Fibroblast of lung (primary cell): ENCODE results near the gene SCAF1. TPM values are rescaled to one million over a fixed set of nuclear protein-coding genes. Genes with fewer than 3 reads are reported as not detected.
A peak's percentile ranks its signal among the peaks of the same experiment; 100 is the strongest.

Experiments
- DNase-seq, 2 donors: peaks; one replicate each; pipeline versions ENCODE4 v3.0.0 to v3.0.0-alpha.2; 2010; ENCODE audit warnings: low read depth in 2 of 2
- H2AFZ ChIP-seq: 2 replicates; pipeline ENCODE4 v1.5.1; 2012; ENCODE audit warnings: low read length, control low read depth, inconsistent platforms
- H3K27ac ChIP-seq: 2 replicates; pipeline ENCODE4 v1.5.1; 2011; ENCODE audit warnings: low read length, control low read depth; ENCODE audit not compliant: insufficient read depth
- H3K27me3 ChIP-seq: 2 replicates; pipeline ENCODE4 v1.5.1; 2011; ENCODE audit warnings: mild to moderate bottlenecking, low read length; ENCODE audit not compliant: control insufficient read depth, insufficient read depth
- H3K36me3 ChIP-seq: 2 replicates; pipeline ENCODE4 v1.5.1; 2011; ENCODE audit warnings: low read length; ENCODE audit not compliant: control insufficient read depth, insufficient read depth
- H3K4me1 ChIP-seq: 2 replicates; pipeline ENCODE4 v1.5.1; 2011; ENCODE audit warnings: low read length; ENCODE audit not compliant: control insufficient read depth, insufficient read depth; ENCODE audit errors: extremely low read depth
- H3K4me2 ChIP-seq: 2 replicates; pipeline ENCODE4 v1.5.1; 2011; ENCODE audit warnings: low read length, control low read depth; ENCODE audit not compliant: insufficient read depth; ENCODE audit errors: extremely low read depth
- H3K4me3 ChIP-seq, 4 experiments: fragments of 200-600 bp in 1 of 4; sonication (generic) in 1 of 4; replicated peaks in 1 of 4; 2 replicates each; pipeline ENCODE4 v1.5.1; 2011 to 2016; ENCODE audit warnings: low read length in 4 of 4, low read depth in 3 of 4, mild to moderate bottlenecking in 3 of 4, control low read depth in 2 of 4, inconsistent platforms in 1 of 4, mixed read lengths in 1 of 4; ENCODE audit not compliant: insufficient read depth in 1 of 4; ENCODE audit errors: control extremely low read depth in 1 of 4
- H3K79me2 ChIP-seq: 2 replicates; pipeline ENCODE4 v1.5.1; 2012; ENCODE audit warnings: mild to moderate bottlenecking, low read length, inconsistent platforms; ENCODE audit not compliant: control insufficient read depth, insufficient read depth
- H3K9ac ChIP-seq: 2 replicates; pipeline ENCODE4 v1.5.1; 2011; ENCODE audit warnings: mild to moderate bottlenecking, low read length, control low read depth; ENCODE audit not compliant: insufficient read depth
- H3K9me3 ChIP-seq: 2 replicates; pipeline ENCODE4 v1.5.1; 2012; ENCODE audit warnings: low read depth, low read length; ENCODE audit not compliant: control insufficient read depth, insufficient read depth
- H4K20me1 ChIP-seq: 2 replicates; pipeline ENCODE4 v1.5.1; 2011; ENCODE audit warnings: low read length; ENCODE audit not compliant: control insufficient read depth, insufficient read depth; ENCODE audit errors: extremely low read depth
- EZH2 ChIP-seq: IDR thresholded peaks from 2 replicates; pipeline ENCODE4 v1.5.1; 2012; ENCODE audit warnings: low read length, control low read depth, mild to moderate bottlenecking; ENCODE audit errors: missing control alignments
- polyA plus RNA-seq, 2 donors: library from polyadenylated mRNA; depleted of rRNA in 1 of 2; stranded (reverse) in 1 of 2; unstranded in 1 of 2; fragments of >200 nt; gene quantifications; 2 replicates each; pipeline ENCODE4 v1.2.1, GENCODE V29; 2011 to 2012; ENCODE audit warnings: missing spikeins in 1 of 2
- total RNA-seq: library from RNA; depleted of rRNA; stranded (reverse); fragments of >200 nt; gene quantifications from 2 replicates; pipeline ENCODE4 v1.2.1, GENCODE V29; 2014
- TF ChIP-seq, protein P1 (sequence below), 2 donors: IDR thresholded peaks in 1 of 2; conservative IDR thresholded peaks in 1 of 2; 1 replicate in 1 of 2; 2 replicates in 1 of 2; pipeline ENCODE4 v1.5.1; 2011 to 2012; ENCODE audit warnings: low read length in 2 of 2, control low read depth in 1 of 2, inconsistent platforms in 1 of 2, low read depth in 1 of 2, mild to moderate bottlenecking in 1 of 2

The SCAF1 gene
- total and polyA plus RNA-seq, 2 donors (not counting 1 experiment from before 2014, with no cell fraction given): 8.7 to 11.9 TPM

- peaks cover 37% of the 10 kb centered on the region for H3K36me3 ChIP-seq
- no peak overlapping the region for H2AFZ ChIP-seq
- no peak overlapping the region for H3K27ac ChIP-seq
- DNase-seq: no peak
- H3K79me2 ChIP-seq: peaks cover 16% of the 10 kb centered on the region
- H3K4me1 ChIP-seq: peaks cover 5% of the 10 kb centered on the region
- H3K4me3 ChIP-seq: no peak overlapping the region
- no peaks in the 10 kb centered on the region for H4K20me1 ChIP-seq
- TF ChIP-seq, protein P1, sequence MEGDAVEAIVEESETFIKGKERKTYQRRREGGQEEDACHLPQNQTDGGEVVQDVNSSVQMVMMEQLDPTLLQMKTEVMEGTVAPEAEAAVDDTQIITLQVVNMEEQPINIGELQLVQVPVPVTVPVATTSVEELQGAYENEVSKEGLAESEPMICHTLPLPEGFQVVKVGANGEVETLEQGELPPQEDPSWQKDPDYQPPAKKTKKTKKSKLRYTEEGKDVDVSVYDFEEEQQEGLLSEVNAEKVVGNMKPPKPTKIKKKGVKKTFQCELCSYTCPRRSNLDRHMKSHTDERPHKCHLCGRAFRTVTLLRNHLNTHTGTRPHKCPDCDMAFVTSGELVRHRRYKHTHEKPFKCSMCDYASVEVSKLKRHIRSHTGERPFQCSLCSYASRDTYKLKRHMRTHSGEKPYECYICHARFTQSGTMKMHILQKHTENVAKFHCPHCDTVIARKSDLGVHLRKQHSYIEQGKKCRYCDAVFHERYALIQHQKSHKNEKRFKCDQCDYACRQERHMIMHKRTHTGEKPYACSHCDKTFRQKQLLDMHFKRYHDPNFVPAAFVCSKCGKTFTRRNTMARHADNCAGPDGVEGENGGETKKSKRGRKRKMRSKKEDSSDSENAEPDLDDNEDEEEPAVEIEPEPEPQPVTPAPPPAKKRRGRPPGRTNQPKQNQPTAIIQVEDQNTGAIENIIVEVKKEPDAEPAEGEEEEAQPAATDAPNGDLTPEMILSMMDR (conservative IDR thresholded peaks at IDR 0.05 in 1 of 2, IDR thresholded peaks at IDR 0.05 in 1 of 2; ENCODE audit: low read depth in 1 of 2, low read length in 2 of 2): no peak
- no peak for TF ChIP-seq EZH2
- no peak overlapping the region for H3K4me2 ChIP-seq
- no peaks in the 10 kb centered on the region for H3K9me3 ChIP-seq
- no peak overlapping the region for H3K9ac ChIP-seq
- H3K27me3 ChIP-seq: no peaks in the 10 kb centered on the region
Observed at GRCh38 chr19:49662011-49662410, 20.0 kb downstream of the SCAF1 start.

DNA sequence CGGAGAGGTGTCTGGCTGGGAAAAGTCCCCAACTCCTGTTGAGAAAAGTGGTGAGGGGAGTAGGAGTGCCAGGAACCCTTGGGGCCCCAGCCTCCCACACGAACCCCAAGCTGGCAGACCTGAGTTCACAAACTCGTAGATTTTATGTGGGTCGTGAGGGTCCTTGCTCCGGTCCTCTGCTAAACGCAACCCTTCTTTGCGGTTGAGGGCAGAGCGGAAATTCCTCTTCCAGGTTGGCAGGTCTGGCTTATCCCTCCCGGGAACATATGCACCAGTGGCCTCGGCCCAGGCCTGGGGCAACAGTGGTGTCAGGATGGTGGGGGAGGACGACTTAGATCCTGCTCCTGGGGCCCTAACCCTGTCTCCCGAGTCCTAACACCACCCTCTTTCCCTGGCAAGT, 21.2 kb downstream of the SCAF1 start:
- Histone ChIP-seq H3K9ac (no peak overlapping the region), H3K27me3 (no peaks in the 10 kb centered on the region), H3K36me3 (peaks cover 27% of the 10 kb centered on the region), H3K79me2 (peaks cover 16% of the 10 kb centered on the region), H2AFZ (no peak overlapping the region), H3K4me1 (peaks cover 5% of the 10 kb centered on the region), H3K27ac (no peak overlapping the region), H3K9me3 (no peaks in the 10 kb centered on the region), H3K4me3 (no peak overlapping the region), H3K4me2 (no peak overlapping the region), H4K20me1 (no peaks in the 10 kb centered on the region)
- no peak for DNase-seq
- TF ChIP-seq, protein P1 (conservative IDR thresholded peaks at IDR 0.05 in 1 of 2, IDR thresholded peaks at IDR 0.05 in 1 of 2; ENCODE audit: low read depth in 1 of 2, low read length in 2 of 2): no peak
- no peak for TF ChIP-seq EZH2

GRCh38 chr19:49664171-49665035, 22.4 kb downstream of the SCAF1 start:
- H3K36me3 ChIP-seq: peaks cover 18% of the 10 kb centered on the region
- H3K27ac ChIP-seq: peak overlapping the region; percentile 89
- peak; percentile 68 to 69 for DNase-seq
- peak overlapping the region; percentile 77 for H3K9ac ChIP-seq
- peaks cover 16% of the 10 kb centered on the region for H3K79me2 ChIP-seq
- no peaks in the 10 kb centered on the region for H3K27me3 ChIP-seq
- peak overlapping the region; percentile 30 for H2AFZ ChIP-seq
- peak overlapping the region; percentile 92 for H3K4me2 ChIP-seq
- peak overlapping the region; percentile 77 to 99 (median 90) for H3K4me3 ChIP-seq
- no peak for TF ChIP-seq EZH2
- TF ChIP-seq, protein P1 (conservative IDR thresholded peaks at IDR 0.05 in 1 of 2, IDR thresholded peaks at IDR 0.05 in 1 of 2; ENCODE audit: low read depth in 1 of 2, low read length in 2 of 2): no peak
- H3K4me1 ChIP-seq: peaks cover 5% of the 10 kb centered on the region
- no peaks in the 10 kb centered on the region for H3K9me3 ChIP-seq
- no peaks in the 10 kb centered on the region for H4K20me1 ChIP-seq
